Activated CD8-positive, alpha-beta T cell treated with anti-CD3 and anti-CD28 coated beads for 36 hours (primary cell): ENCODE data around the gene VPREB3. TPM values are rescaled to one million over a fixed set of nuclear protein-coding genes. Genes with fewer than 3 reads are reported as not detected.

Experiments
- ATAC-seq: fragments of 200-7000 bp; cut with Tn5 transposase; one replicate; pipeline ENCODE4 v1.10.0; 2021; ENCODE audit warnings: mild to moderate bottlenecking, moderate library complexity
- CTCF ChIA-PET: fragments of 350-600 bp; sonication (Branson Sonifier 250); formaldehyde crosslinking; loops from one replicate; lab custom pipeline; 2021; ENCODE audit warnings: antibody characterized with exemption; lab: Charles Lee
- POLR2A ChIA-PET: fragments of 350-600 bp; sonication (Branson Sonifier 250); formaldehyde crosslinking; loops from one replicate; lab custom pipeline; 2021; ENCODE audit warnings: antibody characterized with exemption; lab: Charles Lee
- DNase-seq: peaks from one replicate; pipeline ENCODE4 v3.0.0-alpha.2; 2020
- H3K27ac Mint-ChIP-seq: one replicate; pipeline ENCODE4 v1.8.0; 2021; ENCODE audit warnings: mild to moderate bottlenecking, mixed read lengths
- H3K27me3 Mint-ChIP-seq: one replicate; pipeline ENCODE4 v1.8.0; 2021; ENCODE audit warnings: mixed read lengths
- H3K36me3 Mint-ChIP-seq: one replicate; pipeline ENCODE4 v1.8.0; 2021; ENCODE audit warnings: low read depth, mixed read lengths
- H3K4me1 Mint-ChIP-seq: one replicate; pipeline ENCODE4 v1.8.0; 2021; ENCODE audit warnings: low read depth, mixed read lengths
- H3K4me3 Mint-ChIP-seq: one replicate; pipeline ENCODE4 v1.8.0; 2021; ENCODE audit warnings: mild to moderate bottlenecking, moderate library complexity, mixed read lengths
- H3K9me3 Mint-ChIP-seq: one replicate; pipeline ENCODE4 v1.8.0; 2021; ENCODE audit warnings: mixed read lengths
- intact Hi-C: fragments of 100-400 bp; cut with micrococcal nuclease; formaldehyde crosslinking; loops from one replicate; pipeline ENCODE4 v1.10.0; 2022
- total RNA-seq, 2 experiments: library from RNA; stranded (reverse); gene quantifications; one replicate each; pipeline ENCODE4 v1.2.3, GENCODE V29; 2021
- TF ChIP-seq, protein P1 (sequence below): fragments of 200-600 bp; IDR thresholded peaks from one replicate; pipeline ENCODE4 v1.8.0; 2022; ENCODE audit warnings: antibody characterized with exemption, mild to moderate bottlenecking

Gene VPREB3
- total RNA-seq, 2 experiments from 2014 or later, result not detected

DNA sequence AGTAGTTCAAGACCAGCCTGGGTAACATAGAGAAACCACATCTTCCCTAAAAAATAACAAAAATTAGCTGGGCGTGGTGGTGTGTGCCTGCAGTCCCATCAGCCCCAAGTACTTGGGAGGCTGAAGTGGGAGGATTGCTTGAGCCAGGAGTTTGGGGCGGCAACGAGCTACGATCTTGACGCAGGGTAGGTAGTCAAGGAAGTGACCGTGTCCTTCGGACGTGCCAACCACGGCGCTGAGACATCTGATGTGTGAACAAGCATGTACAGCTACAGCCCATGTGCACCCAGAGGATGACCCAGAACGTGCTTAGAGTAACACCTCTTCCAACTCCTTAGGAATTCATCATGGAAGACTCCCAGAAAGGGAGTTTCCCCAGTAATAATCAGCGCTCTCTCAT lies 42.0 kb downstream of the VPREB3 start:
- peaks cover 48% of the 10 kb centered on the region for H3K4me1 Mint-ChIP-seq
- intact Hi-C loops, result no loop called here
- TF ChIP-seq, protein P1, sequence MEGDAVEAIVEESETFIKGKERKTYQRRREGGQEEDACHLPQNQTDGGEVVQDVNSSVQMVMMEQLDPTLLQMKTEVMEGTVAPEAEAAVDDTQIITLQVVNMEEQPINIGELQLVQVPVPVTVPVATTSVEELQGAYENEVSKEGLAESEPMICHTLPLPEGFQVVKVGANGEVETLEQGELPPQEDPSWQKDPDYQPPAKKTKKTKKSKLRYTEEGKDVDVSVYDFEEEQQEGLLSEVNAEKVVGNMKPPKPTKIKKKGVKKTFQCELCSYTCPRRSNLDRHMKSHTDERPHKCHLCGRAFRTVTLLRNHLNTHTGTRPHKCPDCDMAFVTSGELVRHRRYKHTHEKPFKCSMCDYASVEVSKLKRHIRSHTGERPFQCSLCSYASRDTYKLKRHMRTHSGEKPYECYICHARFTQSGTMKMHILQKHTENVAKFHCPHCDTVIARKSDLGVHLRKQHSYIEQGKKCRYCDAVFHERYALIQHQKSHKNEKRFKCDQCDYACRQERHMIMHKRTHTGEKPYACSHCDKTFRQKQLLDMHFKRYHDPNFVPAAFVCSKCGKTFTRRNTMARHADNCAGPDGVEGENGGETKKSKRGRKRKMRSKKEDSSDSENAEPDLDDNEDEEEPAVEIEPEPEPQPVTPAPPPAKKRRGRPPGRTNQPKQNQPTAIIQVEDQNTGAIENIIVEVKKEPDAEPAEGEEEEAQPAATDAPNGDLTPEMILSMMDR, result no peak
- no peaks in the 10 kb centered on the region for H3K9me3 Mint-ChIP-seq
- H3K27ac Mint-ChIP-seq, result no peak overlapping the region
- ATAC-seq (no peak), DNase-seq (no peak)
- H3K4me3 Mint-ChIP-seq, result no peak overlapping the region
- POLR2A ChIA-PET, result interaction anchor here (0.6 to 4.1 kb wide), 2 partner anchors 16 to 849 kb away, joined by 3 to 16 read pairs; no protein-coding TSS in a partner anchor
- CTCF ChIA-PET, result no interaction called here
- no peaks in the 10 kb centered on the region for H3K27me3 Mint-ChIP-seq
- peaks cover 59% of the 10 kb centered on the region for H3K36me3 Mint-ChIP-seq

DNA sequence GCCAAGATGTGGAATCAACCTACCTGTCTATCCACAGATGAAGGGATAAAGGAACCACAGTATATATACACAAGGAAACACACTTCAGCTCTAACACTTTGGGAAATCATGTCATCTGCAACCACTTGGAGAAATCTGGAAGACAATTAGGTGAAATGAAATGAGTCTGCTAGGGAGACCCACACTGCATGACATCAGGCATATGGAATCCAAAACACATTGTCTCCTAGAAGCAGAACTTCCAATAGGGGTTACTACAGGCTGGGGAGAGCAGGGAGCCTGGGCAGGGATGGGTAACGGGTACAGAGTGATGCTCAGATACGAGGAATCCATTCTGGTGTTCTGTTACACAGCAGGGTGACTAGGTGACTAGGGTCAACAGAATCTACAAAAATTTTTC lies 45.1 kb downstream of the VPREB3 start:
- H3K9me3 Mint-ChIP-seq, result no peaks in the 10 kb centered on the region
- CTCF ChIA-PET, result no interaction called here
- POLR2A ChIA-PET, result interaction anchor here (0.7 kb wide), 1 partner anchor 12 kb away, joined by 3 read pairs; no protein-coding TSS in a partner anchor
- H3K36me3 Mint-ChIP-seq, result peaks cover 83% of the 10 kb centered on the region
- no peak overlapping the region for H3K4me3 Mint-ChIP-seq
- no peak for ATAC-seq
- intact Hi-C loops, result no loop called here
- TF ChIP-seq, protein P1, result no peak
- no peaks in the 10 kb centered on the region for H3K27me3 Mint-ChIP-seq
- peak overlapping the region; percentile 19 for H3K27ac Mint-ChIP-seq
- no peak for DNase-seq
- peaks cover 64% of the 10 kb centered on the region for H3K4me1 Mint-ChIP-seq

DNA sequence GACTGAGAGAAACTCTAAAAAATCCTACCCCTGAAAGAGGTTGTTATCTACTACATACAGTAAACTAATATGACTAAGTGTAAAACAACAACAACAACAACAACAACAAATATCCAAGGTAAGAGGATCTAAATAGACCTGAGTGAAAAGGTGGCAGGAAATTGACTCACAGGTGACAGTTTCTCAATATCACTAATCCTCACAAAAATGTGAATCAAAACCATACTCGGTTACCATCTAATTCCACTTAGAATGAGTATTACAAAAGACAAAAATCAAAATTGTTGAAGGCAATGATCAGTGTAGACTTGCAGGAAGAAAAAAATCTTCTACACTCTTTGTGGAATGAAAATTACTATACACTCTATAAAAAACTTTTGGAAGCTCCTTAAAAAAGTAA lies 46.0 kb downstream of the VPREB3 start:
- Mint-ChIP-seq H3K4me3 (no peak overlapping the region), H3K27me3 (no peaks in the 10 kb centered on the region), H3K9me3 (no peaks in the 10 kb centered on the region), H3K27ac (peak overlapping the region; percentile 58), H3K4me1 (peaks cover 66% of the 10 kb centered on the region), H3K36me3 (peaks cover 84% of the 10 kb centered on the region)
- TF ChIP-seq, protein P1, result no peak
- intact Hi-C loops, result no loop called here
- DNase-seq (no peak), ATAC-seq (peak; percentile 50)
- ChIA-PET CTCF (no interaction called here), POLR2A (interaction anchor here (0.7 kb wide), 1 partner anchor 11 kb away, joined by 3 read pairs; no protein-coding TSS in a partner anchor)

DNA sequence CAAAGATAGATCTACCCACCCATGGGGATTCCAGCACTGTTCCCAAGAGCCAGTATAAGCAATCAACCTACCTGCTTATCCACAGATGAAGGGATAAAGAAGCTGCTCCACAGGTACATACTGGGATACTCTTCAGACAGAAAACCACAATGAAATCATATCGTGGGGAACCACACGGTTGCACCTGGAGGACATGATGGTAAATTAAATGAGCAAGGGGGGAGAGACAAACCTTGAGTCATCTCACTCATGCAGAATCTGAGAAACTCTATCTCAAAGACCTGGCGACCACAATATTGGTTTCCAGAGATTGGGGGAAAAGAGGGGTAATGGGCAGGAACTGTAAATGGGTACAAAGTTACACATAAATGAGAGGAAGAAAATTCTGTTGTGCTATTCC lies 48.9 kb downstream of the VPREB3 start:
- intact Hi-C loops, result loop anchor here (1.0 kb wide), 1 partner anchor 9 kb away; no protein-coding TSS in a partner anchor
- H3K36me3 Mint-ChIP-seq, result peaks cover 96% of the 10 kb centered on the region
- POLR2A ChIA-PET, result interaction anchor here (0.7 to 3.6 kb wide), 5 partner anchors 9 to 63 kb away, joined by 3 to 31 read pairs (median 3); no protein-coding TSS in a partner anchor
- peak overlapping the region; percentile 10 for H3K4me3 Mint-ChIP-seq
- no peaks in the 10 kb centered on the region for H3K27me3 Mint-ChIP-seq
- peak overlapping the region; percentile 91 for H3K27ac Mint-ChIP-seq
- TF ChIP-seq, protein P1, result no peak
- CTCF ChIA-PET, result no interaction called here
- ATAC-seq (peak; percentile 76), DNase-seq (peak; percentile 80)
- H3K9me3 Mint-ChIP-seq, result no peaks in the 10 kb centered on the region
- peaks cover 89% of the 10 kb centered on the region for H3K4me1 Mint-ChIP-seq

DNA sequence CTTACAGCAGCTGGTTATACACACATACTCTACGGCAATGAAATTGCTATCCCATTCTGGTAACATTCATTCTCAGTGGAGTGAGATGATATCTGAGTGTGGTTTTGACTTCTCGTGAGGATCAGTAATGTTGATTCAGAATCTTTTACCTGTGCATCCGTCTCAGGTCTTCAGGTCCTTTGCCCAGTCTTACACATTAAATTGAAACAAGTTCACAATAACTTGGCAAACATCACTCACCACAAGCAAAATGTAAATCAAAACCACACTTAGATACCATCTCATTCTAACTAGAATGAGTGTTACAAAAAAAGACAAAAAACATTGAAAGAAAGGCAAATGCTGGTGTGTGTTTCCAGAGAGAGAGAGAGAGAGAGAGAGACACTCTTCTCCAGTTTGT lies 49.4 kb downstream of the VPREB3 start:
- H3K9me3 Mint-ChIP-seq, result peaks cover 3% of the 10 kb centered on the region
- peak overlapping the region; percentile 91 for H3K27ac Mint-ChIP-seq
- TF ChIP-seq, protein P1, result no peak
- ChIA-PET CTCF (no interaction called here), POLR2A (interaction anchor here (1.3 to 3.6 kb wide), 2 partner anchors 8 to 12 kb away, joined by 9 to 31 read pairs; no protein-coding TSS in a partner anchor)
- DNase-seq (no peak), ATAC-seq (peak; percentile 42)
- intact Hi-C loops, result loop anchor here (1.0 kb wide), 1 partner anchor 9 kb away; no protein-coding TSS in a partner anchor
- peaks cover 88% of the 10 kb centered on the region for H3K4me1 Mint-ChIP-seq
- H3K27me3 Mint-ChIP-seq, result no peaks in the 10 kb centered on the region
- peaks cover 96% of the 10 kb centered on the region for H3K36me3 Mint-ChIP-seq
- H3K4me3 Mint-ChIP-seq, result peak overlapping the region; percentile 10
